HEK293T (cell line): ENCODE results near the gene DUSP22.

Experiments
- CTCF ChIA-PET: fragments of 350-600 bp; formaldehyde crosslinking; extraction: SDS; loops from one replicate; lab custom pipeline; 2021; ENCODE audit warnings: antibody characterized with exemption, inconsistent platforms; lab: Yijun Ruan, JAX
- POLR2A ChIA-PET: fragments of 350-600 bp; formaldehyde crosslinking; extraction: SDS; loops from one replicate; lab custom pipeline; 2020; ENCODE audit warnings: antibody characterized with exemption, inconsistent platforms; lab: Yijun Ruan, JAX
- DNase-seq: peaks from one replicate; pipeline ENCODE4 v3.0.0; 2012; ENCODE audit warnings: mixed read lengths; ENCODE audit errors: extremely low spot score
- ARNT ChIP-seq: fragments of 450-650 bp; IDR thresholded peaks from 2 replicates; pipeline ENCODE4 v1.6.1; 2017; ENCODE audit warnings: mild to moderate bottlenecking
- BHLHE40 ChIP-seq: fragments of 450-650 bp; IDR thresholded peaks from 2 replicates; pipeline ENCODE4 v1.6.1; 2016; ENCODE audit warnings: mild to moderate bottlenecking, moderate library complexity, borderline replicate concordance
- CTBP1 ChIP-seq: fragments of 450-650 bp; IDR thresholded peaks from 2 replicates; pipeline ENCODE4 v1.6.1; 2016; ENCODE audit warnings: borderline replicate concordance
- ELF4 ChIP-seq: fragments of 450-650 bp; IDR thresholded peaks from 2 replicates; pipeline ENCODE4 v1.6.1; 2017; ENCODE audit warnings: antibody characterized with exemption
- FOXA1 ChIP-seq: fragments of 450-650 bp; IDR thresholded peaks from 2 replicates; pipeline ENCODE4 v1.6.1; 2016; ENCODE audit warnings: mild to moderate bottlenecking
- FOXK2 ChIP-seq: fragments of 450-650 bp; IDR thresholded peaks from 2 replicates; pipeline ENCODE4 v1.6.1; 2016; ENCODE audit warnings: mild to moderate bottlenecking
- FOXM1 ChIP-seq: fragments of 450-650 bp; IDR thresholded peaks from 2 replicates; pipeline ENCODE4 v1.6.1; 2017; ENCODE audit warnings: mild to moderate bottlenecking, borderline replicate concordance
- HDGF ChIP-seq: fragments of 450-650 bp; IDR thresholded peaks from 2 replicates; pipeline ENCODE4 v1.6.1; 2017; ENCODE audit warnings: antibody characterized with exemption, borderline replicate concordance
- L3MBTL2 ChIP-seq: fragments of 450-650 bp; conservative IDR thresholded peaks from 2 replicates; pipeline ENCODE4 v1.6.1; 2016; ENCODE audit warnings: mild to moderate bottlenecking
- LEF1 ChIP-seq: fragments of 450-650 bp; IDR thresholded peaks from 2 replicates; pipeline ENCODE4 v1.6.1; 2017; ENCODE audit warnings: mild to moderate bottlenecking, borderline replicate concordance
- NFRKB ChIP-seq: fragments of 450-650 bp; IDR thresholded peaks from 2 replicates; pipeline ENCODE4 v1.6.1; 2016; ENCODE audit warnings: mild to moderate bottlenecking, moderate library complexity
- SP1 ChIP-seq: fragments of 450-650 bp; IDR thresholded peaks from 2 replicates; pipeline ENCODE4 v1.6.1; 2017
- SUZ12 ChIP-seq: fragments of 450-650 bp; IDR thresholded peaks from 2 replicates; pipeline ENCODE4 v1.6.1; 2016; ENCODE audit warnings: mild to moderate bottlenecking
- TARDBP ChIP-seq: fragments of 450-650 bp; IDR thresholded peaks from 2 replicates; pipeline ENCODE4 v1.6.1; 2016
- ZNF384 ChIP-seq: fragments of 450-650 bp; IDR thresholded peaks from 2 replicates; pipeline ENCODE4 v1.6.1; 2016
- TF ChIP-seq, protein P1 (sequence below): fragments of 450-650 bp; IDR thresholded peaks from 2 replicates; pipeline ENCODE4 v1.6.1; 2016

The DUSP22 gene

DNA sequence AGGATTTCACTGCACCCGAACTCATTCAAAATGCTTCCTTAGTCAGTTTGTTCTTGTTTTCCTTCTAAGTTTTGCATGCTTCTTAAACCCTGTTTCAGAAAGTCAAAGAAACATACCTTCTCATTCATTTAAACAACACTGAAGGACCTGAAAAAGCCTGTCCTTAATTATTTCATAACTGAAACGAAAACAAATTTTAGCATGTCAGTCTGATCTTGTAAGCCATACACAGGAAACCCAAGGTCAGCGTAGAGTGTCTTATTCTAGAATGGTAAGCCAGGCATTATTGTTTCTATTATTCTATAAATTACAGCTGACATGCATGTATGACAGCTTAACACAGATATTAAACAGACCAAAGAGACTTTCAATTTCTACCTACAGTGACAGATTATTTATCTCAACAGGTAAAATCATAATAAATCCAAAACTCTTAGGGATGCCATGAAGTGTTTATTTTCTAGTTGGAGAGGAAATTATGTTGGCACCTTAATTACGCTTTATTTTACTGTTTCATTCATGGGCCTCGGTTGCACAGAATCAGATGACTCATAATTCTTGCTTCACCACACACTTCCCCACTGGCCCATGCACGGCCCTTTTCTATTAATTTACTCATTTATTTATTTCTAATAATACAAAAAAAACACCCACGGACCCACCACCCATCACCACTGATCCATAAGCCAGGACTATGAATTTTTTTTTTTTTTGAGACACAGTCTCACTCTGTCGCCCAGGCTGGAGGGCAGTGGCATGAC, 39.3 kb upstream of the DUSP22 start:
- POLR2A ChIA-PET = no interaction called here
- TF ChIP-seq ELF4 = no peak
- TF ChIP-seq LEF1 = no peak
- TF ChIP-seq L3MBTL2 = no peak
- TF ChIP-seq FOXM1 = no peak
- TF ChIP-seq SUZ12 = no peak
- TF ChIP-seq, protein P1, sequence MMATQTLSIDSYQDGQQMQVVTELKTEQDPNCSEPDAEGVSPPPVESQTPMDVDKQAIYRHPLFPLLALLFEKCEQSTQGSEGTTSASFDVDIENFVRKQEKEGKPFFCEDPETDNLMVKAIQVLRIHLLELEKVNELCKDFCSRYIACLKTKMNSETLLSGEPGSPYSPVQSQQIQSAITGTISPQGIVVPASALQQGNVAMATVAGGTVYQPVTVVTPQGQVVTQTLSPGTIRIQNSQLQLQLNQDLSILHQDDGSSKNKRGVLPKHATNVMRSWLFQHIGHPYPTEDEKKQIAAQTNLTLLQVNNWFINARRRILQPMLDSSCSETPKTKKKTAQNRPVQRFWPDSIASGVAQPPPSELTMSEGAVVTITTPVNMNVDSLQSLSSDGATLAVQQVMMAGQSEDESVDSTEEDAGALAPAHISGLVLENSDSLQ = no peak
- no peak for TF ChIP-seq TARDBP
- no peak for TF ChIP-seq HDGF
- TF ChIP-seq FOXK2 = no peak
- no peak for TF ChIP-seq BHLHE40
- no peak for TF ChIP-seq FOXA1
- TF ChIP-seq CTBP1 = no peak
- TF ChIP-seq ZNF384 = no peak
- TF ChIP-seq NFRKB = no peak
- TF ChIP-seq SP1 = no peak
- no peak for TF ChIP-seq ARNT
- no peak for DNase-seq
- CTCF ChIA-PET = no interaction called here

DNA sequence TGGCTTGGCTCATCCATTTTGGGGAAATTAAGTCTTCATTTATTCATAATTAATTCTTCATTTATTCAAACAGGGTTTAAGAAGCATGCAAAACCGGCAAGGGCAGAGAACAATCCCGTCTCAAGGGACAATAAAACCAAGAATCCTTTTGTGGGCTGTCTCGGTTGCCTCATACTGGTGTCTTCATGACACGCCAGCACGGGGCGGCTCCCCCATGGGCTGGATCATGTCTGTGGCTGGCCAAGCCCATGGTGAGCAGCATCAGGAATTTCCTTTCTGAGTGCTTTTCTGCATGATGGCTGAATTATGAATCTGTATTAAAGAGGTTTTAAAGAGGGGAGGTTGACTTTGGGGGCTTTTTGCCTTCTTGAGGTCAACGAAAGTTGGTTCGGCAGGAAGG, 38.3 kb upstream of the DUSP22 start:
- no peak for TF ChIP-seq BHLHE40
- no peak for TF ChIP-seq SUZ12
- no peak for TF ChIP-seq SP1
- no peak for TF ChIP-seq FOXA1
- no peak for TF ChIP-seq FOXK2
- TF ChIP-seq, protein P1 = no peak
- ChIA-PET CTCF (no interaction called here), POLR2A (no interaction called here)
- no peak for DNase-seq

DNA sequence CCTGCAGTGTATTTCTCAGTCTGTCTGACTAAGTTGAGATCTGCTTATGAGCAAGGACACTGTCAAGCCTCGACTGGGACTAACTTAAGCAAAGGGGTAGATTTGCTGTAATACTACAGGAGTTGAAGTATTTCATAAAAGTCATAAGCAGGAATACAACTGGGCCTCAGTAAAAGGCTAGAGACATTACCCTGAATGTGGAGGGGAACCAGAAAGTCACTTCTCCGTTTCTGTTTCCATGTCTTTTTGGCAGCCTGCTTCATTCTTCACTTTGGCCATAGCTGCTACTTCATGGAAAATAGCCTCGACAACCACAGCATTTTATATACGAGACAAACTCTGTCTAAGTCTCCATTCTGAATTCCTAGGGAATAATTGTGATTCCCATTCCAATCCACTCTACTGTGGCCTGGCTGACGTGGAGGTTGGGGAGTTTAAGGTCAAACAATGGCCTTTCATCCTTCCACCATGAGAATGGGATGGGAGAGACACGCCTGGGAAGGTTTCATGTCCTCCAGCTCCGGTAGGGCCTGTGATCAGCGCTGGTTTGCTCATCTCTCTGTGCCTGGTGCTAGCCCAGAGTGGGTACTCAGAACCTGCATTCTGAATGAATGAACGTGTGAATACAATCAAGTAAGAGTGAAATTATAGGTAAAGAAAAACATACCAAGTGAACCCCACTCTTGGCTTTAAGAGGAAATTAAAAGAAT, 37.1 kb upstream of the DUSP22 start:
- TF ChIP-seq FOXM1 = no peak
- TF ChIP-seq ELF4 = no peak
- TF ChIP-seq, protein P1 = no peak
- TF ChIP-seq ZNF384 = no peak
- TF ChIP-seq NFRKB = no peak
- no peak for TF ChIP-seq LEF1
- no peak for TF ChIP-seq SUZ12
- no peak for TF ChIP-seq SP1
- TF ChIP-seq FOXK2 = no peak
- no peak for TF ChIP-seq BHLHE40
- TF ChIP-seq TARDBP = no peak
- TF ChIP-seq CTBP1 = no peak
- no peak for TF ChIP-seq ARNT
- ChIA-PET POLR2A (no interaction called here), CTCF (no interaction called here)
- no peak for DNase-seq

DNA sequence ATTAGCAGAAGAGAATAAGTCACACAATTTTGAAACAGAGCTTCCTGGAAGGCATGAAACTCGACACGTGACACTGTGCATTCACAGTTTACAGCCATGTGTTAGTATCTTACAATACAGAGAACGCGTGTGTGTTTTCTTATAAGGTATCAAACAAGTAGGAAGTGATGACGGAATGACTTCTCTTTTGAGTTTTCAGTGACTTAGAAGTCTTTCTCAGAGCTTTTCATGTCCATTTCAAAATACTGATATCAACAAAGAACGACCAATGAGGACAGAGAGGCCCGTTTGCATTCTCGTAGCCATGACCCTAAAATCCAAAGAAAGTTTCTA, 36.6 kb upstream of the DUSP22 start:
- CTCF ChIA-PET = no interaction called here
- no peak for DNase-seq
- TF ChIP-seq BHLHE40 (no peak), LEF1 (no peak), ARNT (no peak)
- POLR2A ChIA-PET = no interaction called here

DNA sequence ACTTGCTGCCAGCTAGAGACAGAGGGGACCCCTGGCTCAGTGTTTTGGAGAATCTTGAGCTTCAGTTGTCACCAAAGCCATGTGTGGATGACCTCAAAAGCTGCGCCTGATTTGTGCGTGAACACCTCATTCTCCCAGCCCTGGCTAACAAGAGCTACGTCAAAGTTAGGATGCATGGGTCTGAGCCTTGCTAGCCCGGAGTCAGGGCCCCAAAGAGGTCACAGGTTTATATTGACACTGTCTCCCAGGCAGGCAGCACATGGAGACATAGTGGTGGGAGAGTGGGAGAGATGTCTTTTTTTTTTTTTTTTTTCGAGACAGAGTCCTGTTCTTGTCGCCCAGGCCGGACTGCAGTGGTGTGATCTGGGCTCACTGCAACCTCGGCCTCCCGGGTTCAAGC, 36.1 kb upstream of the DUSP22 start:
- ChIA-PET POLR2A (no interaction called here), CTCF (no interaction called here)
- TF ChIP-seq ZNF384 (no peak), BHLHE40 (no peak), CTBP1 (no peak), ARNT (no peak), SUZ12 (no peak)
- TF ChIP-seq, protein P1 = no peak
- DNase-seq = no peak

DNA sequence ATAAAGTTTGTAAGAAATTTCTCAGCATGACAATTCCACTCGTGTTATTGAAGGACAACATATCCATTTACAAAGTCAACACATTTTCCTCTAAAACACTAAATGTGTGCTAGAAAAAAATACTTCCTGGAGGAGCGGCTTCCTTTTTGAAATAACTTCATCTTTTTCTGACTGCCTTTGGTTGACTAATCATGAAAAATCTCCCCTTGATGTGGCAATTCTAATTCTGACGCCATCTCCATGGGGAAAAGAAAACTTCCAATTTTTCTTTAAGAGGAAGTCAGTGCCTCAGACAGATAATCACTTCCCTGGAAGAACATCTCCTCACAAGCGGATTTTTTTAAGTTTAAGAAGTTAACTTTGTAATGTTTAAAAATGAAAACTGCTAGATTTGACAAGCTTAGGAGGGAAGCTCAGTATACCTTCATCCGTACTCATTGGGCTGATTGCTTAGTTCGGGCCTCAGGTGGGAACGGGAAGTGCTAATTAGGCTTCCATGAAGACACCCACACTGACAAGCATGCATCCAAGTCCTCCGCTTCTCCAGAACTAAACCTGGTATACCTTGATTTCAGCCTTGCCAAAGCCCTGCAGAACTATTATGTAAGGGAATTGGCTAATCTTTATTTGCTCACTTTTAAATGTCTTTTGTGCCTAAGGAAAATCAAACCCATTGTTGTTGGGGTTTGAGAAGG, 35.1 kb upstream of the DUSP22 start:
- TF ChIP-seq HDGF = no peak
- TF ChIP-seq ZNF384 = no peak
- no peak for TF ChIP-seq CTBP1
- TF ChIP-seq L3MBTL2 = no peak
- no peak for TF ChIP-seq FOXK2
- TF ChIP-seq FOXM1 = no peak
- TF ChIP-seq FOXA1 = no peak
- TF ChIP-seq, protein P1 = no peak
- no peak for TF ChIP-seq ELF4
- no peak for TF ChIP-seq NFRKB
- TF ChIP-seq SP1 = no peak
- TF ChIP-seq SUZ12 = no peak
- no peak for TF ChIP-seq ARNT
- TF ChIP-seq TARDBP = no peak
- no peak for TF ChIP-seq BHLHE40
- no peak for TF ChIP-seq LEF1
- DNase-seq = no peak
- POLR2A ChIA-PET = no interaction called here
- CTCF ChIA-PET = no interaction called here
